A549 (cell line): ENCODE measurements around the gene ZBTB43. TPM values are rescaled to one million over a fixed set of nuclear protein-coding genes. Genes with fewer than 3 reads are reported as not detected.
"Not testable (repeated sequence)": the region's sequence is repeated elsewhere in the genome, so short reads cannot be mapped to it uniquely, and the experiment has no call there.

Experiments
- ATAC-seq, 2 experiments: fragments of 200-7000 bp in 1 of 2; fragments of >200 bp in 1 of 2; cut with Nextera tagmentation in 1 of 2; cut with Tn5 transposase in 1 of 2; 3 replicates each; pipeline versions ENCODE4 v1.8.0 to v1.9.1; 2018 to 2020; ENCODE audit warnings: mild to moderate bottlenecking in 1 of 2, moderate library complexity in 1 of 2
- CTCF ChIA-PET: fragments of 300-600 bp; sonication (Branson Sonifier 250); formaldehyde crosslinking; extraction: SDS; loops from one replicate; lab custom pipeline; 2021; ENCODE audit warnings: antibody characterized with exemption, inconsistent platforms; lab: Yijun Ruan, JAX
- POLR2A ChIA-PET: fragments of 350-600 bp; formaldehyde crosslinking; extraction: SDS; loops from one replicate; lab custom pipeline; 2021; ENCODE audit warnings: antibody characterized with exemption, inconsistent platforms; lab: Yijun Ruan, JAX
- DNase-seq, 2 experiments: peaks; one replicate each; pipeline versions ENCODE4 v3.0.0 to v3.0.0-alpha.2; 2011 to 2016; ENCODE audit warnings: low read depth in 1 of 2, low spot score in 1 of 2
- FAIRE-seq: peaks from 2 replicates; lab custom pipeline; 2011; peaks lifted over from hg19 to GRCh38; lab: Jason Lieb, UNC
- H3K27ac ChIP-seq, 2 experiments: fragments of >200 bp; sonication (Bioruptor Twin); formaldehyde crosslinking; 3 replicates each; pipeline ENCODE4 v1.5.1; 2016 to 2017
- H3K4me1 ChIP-seq: fragments of >200 bp; sonication (Bioruptor Twin); formaldehyde crosslinking; 3 replicates; pipeline ENCODE4 v1.6.1; 2016
- H3K4me2 ChIP-seq: fragments of >200 bp; sonication (Bioruptor Twin); formaldehyde crosslinking; 3 replicates; pipeline ENCODE4 v1.6.1; 2016
- H3K4me3 ChIP-seq: fragments of >200 bp; sonication (Bioruptor Twin); formaldehyde crosslinking; 3 replicates; pipeline ENCODE4 v1.5.1; 2016
- H3K9me3 ChIP-seq: fragments of >200 bp; sonication (Bioruptor Twin); formaldehyde crosslinking; 3 replicates; pipeline ENCODE4 v1.6.1; 2016
- CHD2 ChIP-seq: fragments of 150-350 bp; IDR thresholded peaks from 2 replicates; pipeline ENCODE4 v1.6.1; 2014; ENCODE audit warnings: low read length; ENCODE audit not compliant: partially characterized antibody
- EP300 ChIP-seq, 2 experiments: fragments of >200 bp; sonication (Bioruptor Twin); formaldehyde crosslinking; IDR thresholded peaks; 2 replicates in 1 of 2; 3 replicates in 1 of 2; pipeline ENCODE4 v1.6.1; 2016 to 2017
- FOSB ChIP-seq: fragments of 250-450 bp; sonication (Bioruptor Pico); IDR thresholded peaks from 2 replicates; pipeline ENCODE4 v1.5.0; 2020; ENCODE audit warnings: mild to moderate bottlenecking, moderate library complexity
- HEYL ChIP-seq: fragments of 250-450 bp; sonication (Bioruptor Pico); IDR thresholded peaks from 2 replicates; pipeline ENCODE4 v1.8.0; 2021; ENCODE audit warnings: mild to moderate bottlenecking, moderate library complexity
- MAZ ChIP-seq: fragments of 150-350 bp; IDR thresholded peaks from 2 replicates; pipeline ENCODE4 v1.6.1; 2014; ENCODE audit warnings: antibody characterized with exemption, low read depth, low read length, borderline replicate concordance
- POLR2A ChIP-seq: IDR thresholded peaks from 2 replicates; pipeline ENCODE4 v1.6.1; 2012; ENCODE audit warnings: mild to moderate bottlenecking, low read length
- RAD21 ChIP-seq, 2 experiments: fragments of >200 bp in 1 of 2; sonication (Bioruptor Twin) in 1 of 2; formaldehyde crosslinking in 1 of 2; IDR thresholded peaks in 1 of 2; conservative IDR thresholded peaks in 1 of 2; 2 replicates in 1 of 2; 3 replicates in 1 of 2; pipeline ENCODE4 v1.6.1; 2012 to 2018; ENCODE audit warnings: inconsistent platforms in 1 of 2
- RFX5 ChIP-seq: fragments of 450-650 bp; IDR thresholded peaks from 2 replicates; pipeline ENCODE4 v1.7.1; 2014; ENCODE audit warnings: antibody characterized with exemption, mild to moderate bottlenecking, moderate library complexity
- SMC3 ChIP-seq: fragments of >200 bp; sonication (Bioruptor Twin); formaldehyde crosslinking; IDR thresholded peaks from 3 replicates; pipeline ENCODE4 v1.6.1; 2018; ENCODE audit warnings: inconsistent platforms
- WGBS: methylation state at CpG from one replicate; pipeline ENCODE4 v1.1.6; 2017; ENCODE audit errors: missing lambda C conversion rate; 5-methylcytosine and 5-hydroxymethylcytosine counted together
- polyA plus RNA-seq, 4 experiments: library from polyadenylated mRNA; depleted of rRNA in 3 of 4; stranded (reverse); fragments of >200 nt; fragmentation: RNase III in 1 of 4; extraction: RNeasy Plus Mini Kit Qiagen cat#74134 plus additional on column Dnase treatment in 1 of 4; gene quantifications; 2 replicates in 3 of 4; 3 replicates in 1 of 4; pipeline ENCODE4 v1.2.3, GENCODE V29; 2011 to 2017
- TF ChIP-seq, protein P1 (sequence below): IDR thresholded peaks from 2 replicates; pipeline ENCODE4 v1.6.1; 2012
- TF ChIP-seq, protein P2 (sequence below): fragments of 150-350 bp; IDR thresholded peaks from 2 replicates; pipeline ENCODE4 v1.6.1; 2014; ENCODE audit warnings: low read depth, mild to moderate bottlenecking, low read length
- TF ChIP-seq, protein P3 (sequence below): IDR thresholded peaks from 2 replicates; pipeline ENCODE4 v1.6.1; 2012; ENCODE audit warnings: low read depth, borderline replicate concordance
- TF ChIP-seq, protein P4 (sequence below): fragments of >200 bp; sonication (Bioruptor Twin); formaldehyde crosslinking; IDR thresholded peaks from 3 replicates; pipeline ENCODE4 v1.5.1; 2016

Gene ZBTB43
- polyA plus RNA-seq, 2 of the 4 experiments (the other 2 are of a cell fraction) = 7.7 to 11.7 TPM

DNA sequence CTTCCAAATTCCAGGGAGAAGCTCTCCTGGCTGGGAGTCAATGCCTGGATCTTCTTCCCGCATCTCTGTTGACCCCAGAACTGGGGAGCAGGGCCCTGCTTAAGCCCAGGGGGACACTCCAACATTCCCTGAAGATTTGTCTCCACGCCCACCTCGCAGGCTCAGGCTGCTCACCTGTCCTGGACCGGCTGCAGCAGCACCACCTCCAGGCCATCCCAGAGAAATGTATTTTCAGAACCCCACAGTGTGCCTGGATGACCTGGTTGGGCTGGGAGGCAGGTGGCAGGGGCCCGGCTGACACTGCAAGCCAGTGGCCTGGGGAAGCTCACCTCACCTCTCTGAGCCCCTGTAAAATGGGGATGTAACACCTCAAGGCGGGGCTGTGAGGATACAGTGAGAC is 27.1 kb upstream of the ZBTB43 start:
- ChIA-PET POLR2A (no interaction called here), CTCF (interaction anchor here (1.3 to 13.4 kb wide), 8 partner anchors 9 to 277 kb away, joined by 4 to 338 read pairs (median 30); no protein-coding TSS in a partner anchor)
- Histone ChIP-seq H3K27ac (no peak overlapping the region), H3K4me2 (no peak overlapping the region), H3K4me3 (no peak overlapping the region), H3K4me1 (0 out of 3 replicates have a peak, but pooled peaks cover 4% of the 10 kb centered on the region), H3K9me3 (no peaks in the 10 kb centered on the region)
- FAIRE-seq (no peak), DNase-seq (no peak), ATAC-seq (peak; percentile 44 to 50; a peak in 2 of 6 replicates)
- WGBS = 29% methylated on average over 6 of the region's 6 CpGs
- TF ChIP-seq HEYL = no peak
- TF ChIP-seq RAD21 (conservative IDR thresholded peaks at IDR 0.05 in 1 of 2, IDR thresholded peaks at IDR 0.05 in 1 of 2) = peak in 1 of 2 experiments; percentile 21; a peak in 2 of 5 replicates

DNA sequence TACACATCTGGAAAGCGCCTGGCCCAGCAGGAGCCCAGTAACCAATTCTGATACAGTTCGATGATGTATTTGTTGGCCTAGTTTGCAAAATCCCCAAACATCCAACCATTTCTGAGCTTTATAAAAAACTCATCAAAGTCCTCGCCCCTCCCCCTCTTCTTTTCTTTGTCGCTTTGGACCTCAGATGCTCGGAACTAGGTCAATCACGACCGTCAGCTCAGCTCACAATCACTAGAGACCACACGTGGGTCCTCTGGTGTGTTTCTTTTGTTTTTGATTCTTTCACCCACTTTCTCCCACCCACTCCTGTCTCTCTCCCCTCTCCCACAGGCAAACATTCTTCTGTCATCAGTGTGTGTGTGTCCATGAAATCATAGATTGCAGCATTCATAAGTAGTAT is 26.7 kb upstream of the ZBTB43 start:
- 0 out of 3 replicates have a peak, but pooled peaks cover 4% of the 10 kb centered on the region for H3K4me1 ChIP-seq
- whole genome bisulfite sequencing = 60% methylated on average over 8 of the region's 8 CpGs
- FAIRE-seq = no peak
- DNase-seq = no peak
- ChIA-PET CTCF (interaction anchor here (1.3 to 13.4 kb wide), 8 partner anchors 10 to 278 kb away, joined by 4 to 338 read pairs (median 30); no protein-coding TSS in a partner anchor), POLR2A (no interaction called here)
- no peaks in the 10 kb centered on the region for H3K9me3 ChIP-seq
- ATAC-seq = no peak
- no peak overlapping the region for H3K27ac ChIP-seq
- no peak overlapping the region for H3K4me2 ChIP-seq
- no peak overlapping the region for H3K4me3 ChIP-seq
- TF ChIP-seq, protein P1, sequence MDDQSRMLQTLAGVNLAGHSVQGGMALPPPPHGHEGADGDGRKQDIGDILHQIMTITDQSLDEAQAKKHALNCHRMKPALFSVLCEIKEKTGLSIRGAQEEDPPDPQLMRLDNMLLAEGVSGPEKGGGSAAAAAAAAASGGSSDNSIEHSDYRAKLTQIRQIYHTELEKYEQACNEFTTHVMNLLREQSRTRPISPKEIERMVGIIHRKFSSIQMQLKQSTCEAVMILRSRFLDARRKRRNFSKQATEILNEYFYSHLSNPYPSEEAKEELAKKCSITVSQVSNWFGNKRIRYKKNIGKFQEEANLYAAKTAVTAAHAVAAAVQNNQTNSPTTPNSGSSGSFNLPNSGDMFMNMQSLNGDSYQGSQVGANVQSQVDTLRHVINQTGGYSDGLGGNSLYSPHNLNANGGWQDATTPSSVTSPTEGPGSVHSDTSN = no peak
- no peak for TF ChIP-seq SMC3
- no peak for TF ChIP-seq EP300 (IDR thresholded peaks at IDR 0.05)
- no peak for TF ChIP-seq FOSB (CRISPR knock-in tag)
- no peak for TF ChIP-seq CHD2
- TF ChIP-seq, protein P2, sequence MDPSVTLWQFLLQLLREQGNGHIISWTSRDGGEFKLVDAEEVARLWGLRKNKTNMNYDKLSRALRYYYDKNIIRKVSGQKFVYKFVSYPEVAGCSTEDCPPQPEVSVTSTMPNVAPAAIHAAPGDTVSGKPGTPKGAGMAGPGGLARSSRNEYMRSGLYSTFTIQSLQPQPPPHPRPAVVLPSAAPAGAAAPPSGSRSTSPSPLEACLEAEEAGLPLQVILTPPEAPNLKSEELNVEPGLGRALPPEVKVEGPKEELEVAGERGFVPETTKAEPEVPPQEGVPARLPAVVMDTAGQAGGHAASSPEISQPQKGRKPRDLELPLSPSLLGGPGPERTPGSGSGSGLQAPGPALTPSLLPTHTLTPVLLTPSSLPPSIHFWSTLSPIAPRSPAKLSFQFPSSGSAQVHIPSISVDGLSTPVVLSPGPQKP = no peak
- TF ChIP-seq, protein P3, sequence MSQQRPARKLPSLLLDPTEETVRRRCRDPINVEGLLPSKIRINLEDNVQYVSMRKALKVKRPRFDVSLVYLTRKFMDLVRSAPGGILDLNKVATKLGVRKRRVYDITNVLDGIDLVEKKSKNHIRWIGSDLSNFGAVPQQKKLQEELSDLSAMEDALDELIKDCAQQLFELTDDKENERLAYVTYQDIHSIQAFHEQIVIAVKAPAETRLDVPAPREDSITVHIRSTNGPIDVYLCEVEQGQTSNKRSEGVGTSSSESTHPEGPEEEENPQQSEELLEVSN = no peak
- TF ChIP-seq, all 56 proteins: peak for 0

DNA sequence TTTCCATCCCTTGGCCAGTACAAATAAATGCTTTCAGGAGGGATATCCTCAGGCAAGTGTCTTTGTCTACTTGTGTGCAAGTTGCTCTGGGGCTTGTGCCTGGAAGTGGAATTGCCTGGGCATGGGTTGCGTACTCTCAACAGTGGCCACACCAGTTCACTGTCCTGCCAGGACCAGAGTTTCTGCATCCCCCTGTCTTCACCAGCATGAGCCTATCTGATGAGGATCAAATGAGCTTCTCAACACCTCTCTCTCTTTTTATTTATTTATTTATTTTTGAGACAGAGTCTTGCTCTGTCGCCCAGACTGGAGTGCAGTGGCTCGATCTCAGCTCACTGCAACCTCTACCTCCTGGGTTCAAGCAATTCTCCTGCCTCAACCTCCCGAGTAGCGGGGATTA is 26.1 kb upstream of the ZBTB43 start:
- H3K9me3 ChIP-seq, H3K4me2 ChIP-seq, H3K4me3 ChIP-seq, H3K27ac ChIP-seq, DNase-seq, H3K4me1 ChIP-seq, POLR2A ChIA-PET, FAIRE-seq, ATAC-seq: not testable (repeated sequence)
- WGBS = 71% methylated on average over 5 of the region's 5 CpGs
- CTCF ChIA-PET = interaction anchor here (1.5 to 13.4 kb wide), 7 partner anchors 10 to 278 kb away, joined by 6 to 338 read pairs (median 50); no protein-coding TSS in a partner anchor

DNA sequence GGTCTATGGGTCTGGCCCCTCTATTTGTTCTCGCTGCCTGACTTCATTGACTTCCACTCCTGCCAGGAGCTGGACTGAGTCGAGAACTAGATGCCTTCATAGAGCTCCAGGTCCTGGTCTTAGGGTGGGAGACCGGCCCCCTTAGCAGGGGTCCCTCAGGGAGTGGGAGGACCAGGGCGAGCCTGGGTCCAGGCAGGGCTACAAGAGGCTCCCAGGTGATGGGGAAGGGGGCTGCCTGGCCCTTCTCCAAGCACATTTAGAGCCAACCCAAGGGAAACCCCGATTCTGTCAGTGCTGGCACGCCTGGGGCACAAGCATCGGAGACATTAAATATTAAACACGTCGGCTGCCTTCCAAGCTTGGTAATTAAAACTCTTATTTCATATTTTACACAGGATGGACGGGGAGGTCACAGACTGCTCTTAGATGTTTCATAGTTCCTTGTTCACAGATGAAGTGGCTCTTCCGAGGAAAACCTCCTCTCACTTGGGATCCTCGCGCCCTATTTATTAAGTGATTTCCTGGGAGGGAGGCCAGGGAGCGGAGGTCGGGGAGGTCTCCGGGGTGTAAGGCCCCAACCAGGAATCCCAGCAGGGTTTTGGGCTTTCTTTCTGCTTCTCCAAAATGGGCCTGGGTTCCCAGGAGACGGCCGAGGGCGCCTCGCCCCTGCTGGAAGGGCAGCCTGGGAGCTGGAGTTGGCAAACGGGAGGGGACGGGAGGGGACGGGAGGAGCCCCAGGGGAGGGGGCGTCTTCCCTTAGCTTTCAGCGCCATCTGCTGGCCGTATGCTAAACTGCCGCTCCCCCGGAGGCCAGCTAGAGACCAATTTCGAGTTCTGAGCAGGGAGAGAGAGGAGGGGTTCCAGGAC is 23.4 kb upstream of the ZBTB43 start:
- no peak for TF ChIP-seq RFX5
- TF ChIP-seq SMC3 = peak; percentile 85
- TF ChIP-seq, protein P4, sequence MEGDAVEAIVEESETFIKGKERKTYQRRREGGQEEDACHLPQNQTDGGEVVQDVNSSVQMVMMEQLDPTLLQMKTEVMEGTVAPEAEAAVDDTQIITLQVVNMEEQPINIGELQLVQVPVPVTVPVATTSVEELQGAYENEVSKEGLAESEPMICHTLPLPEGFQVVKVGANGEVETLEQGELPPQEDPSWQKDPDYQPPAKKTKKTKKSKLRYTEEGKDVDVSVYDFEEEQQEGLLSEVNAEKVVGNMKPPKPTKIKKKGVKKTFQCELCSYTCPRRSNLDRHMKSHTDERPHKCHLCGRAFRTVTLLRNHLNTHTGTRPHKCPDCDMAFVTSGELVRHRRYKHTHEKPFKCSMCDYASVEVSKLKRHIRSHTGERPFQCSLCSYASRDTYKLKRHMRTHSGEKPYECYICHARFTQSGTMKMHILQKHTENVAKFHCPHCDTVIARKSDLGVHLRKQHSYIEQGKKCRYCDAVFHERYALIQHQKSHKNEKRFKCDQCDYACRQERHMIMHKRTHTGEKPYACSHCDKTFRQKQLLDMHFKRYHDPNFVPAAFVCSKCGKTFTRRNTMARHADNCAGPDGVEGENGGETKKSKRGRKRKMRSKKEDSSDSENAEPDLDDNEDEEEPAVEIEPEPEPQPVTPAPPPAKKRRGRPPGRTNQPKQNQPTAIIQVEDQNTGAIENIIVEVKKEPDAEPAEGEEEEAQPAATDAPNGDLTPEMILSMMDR = peak; percentile 92
- TF ChIP-seq MAZ = peak; percentile 81; the same call in 1 of the 2 replicates
- no peak for TF ChIP-seq POLR2A
- peak; percentile 92 to 97 for TF ChIP-seq RAD21 (conservative IDR thresholded peaks at IDR 0.05 in 1 of 2, IDR thresholded peaks at IDR 0.05 in 1 of 2)
- ChIA-PET POLR2A (interaction anchor here (0.6 to 1.5 kb wide), 4 partner anchors 75 to 670 kb away, joined by 3 to 6 read pairs (median 4); partner anchors contain the start of genes LRSAM1 and RALGPS1), CTCF (interaction anchor here (0.6 to 13.4 kb wide), 63 partner anchors 9 to 284 kb away, joined by 3 to 338 read pairs (median 5); partner anchors contain the start of gene ZBTB43)
- Histone ChIP-seq H3K4me2 (peak overlapping the region; percentile 96), H3K9me3 (no peaks in the 10 kb centered on the region), H3K4me3 (peak overlapping the region; percentile 32), H3K27ac (peak overlapping the region; percentile 64 to 83; a peak in 5 of 6 replicates), H3K4me1 (0 out of 3 replicates have a peak, but pooled peaks cover 4% of the 10 kb centered on the region)
- DNase-seq (peak; percentile 73 to 78), FAIRE-seq (no peak), ATAC-seq (peak; percentile 92 to 98)
- WGBS = 39% methylated on average over 23 of the region's 29 CpGs
